ENCODE measurements around the gene MASTL.

- TF ChIP-seq CTCF (IDR thresholded peaks at IDR 0.05) (no peak), POLR2AphosphoS5 (IDR thresholded peaks at IDR 0.05) (no peak), POLR2A (IDR thresholded peaks at IDR 0.05) (no peak)
Measured at GRCh38 chr10:27235706-27236105, 80.6 kb downstream of the MASTL start.
